COLO829 (cell line): Measurements from ENCODE around the gene TP73.
A peak's percentile ranks its signal among the peaks of the same experiment; 100 is the strongest.

ENCODE experiments used
- DNase-seq: peaks from one replicate; pipeline ENCODE4 v3.0.0; 2012; ENCODE audit warnings: low spot score

Gene TP73

GRCh38 chr1:3768811-3769390, 116.6 kb downstream of the TP73 start:
- no peak for DNase-seq

GRCh38 chr1:3770047-3770765, 117.9 kb downstream of the TP73 start:
- no peak for DNase-seq

DNA sequence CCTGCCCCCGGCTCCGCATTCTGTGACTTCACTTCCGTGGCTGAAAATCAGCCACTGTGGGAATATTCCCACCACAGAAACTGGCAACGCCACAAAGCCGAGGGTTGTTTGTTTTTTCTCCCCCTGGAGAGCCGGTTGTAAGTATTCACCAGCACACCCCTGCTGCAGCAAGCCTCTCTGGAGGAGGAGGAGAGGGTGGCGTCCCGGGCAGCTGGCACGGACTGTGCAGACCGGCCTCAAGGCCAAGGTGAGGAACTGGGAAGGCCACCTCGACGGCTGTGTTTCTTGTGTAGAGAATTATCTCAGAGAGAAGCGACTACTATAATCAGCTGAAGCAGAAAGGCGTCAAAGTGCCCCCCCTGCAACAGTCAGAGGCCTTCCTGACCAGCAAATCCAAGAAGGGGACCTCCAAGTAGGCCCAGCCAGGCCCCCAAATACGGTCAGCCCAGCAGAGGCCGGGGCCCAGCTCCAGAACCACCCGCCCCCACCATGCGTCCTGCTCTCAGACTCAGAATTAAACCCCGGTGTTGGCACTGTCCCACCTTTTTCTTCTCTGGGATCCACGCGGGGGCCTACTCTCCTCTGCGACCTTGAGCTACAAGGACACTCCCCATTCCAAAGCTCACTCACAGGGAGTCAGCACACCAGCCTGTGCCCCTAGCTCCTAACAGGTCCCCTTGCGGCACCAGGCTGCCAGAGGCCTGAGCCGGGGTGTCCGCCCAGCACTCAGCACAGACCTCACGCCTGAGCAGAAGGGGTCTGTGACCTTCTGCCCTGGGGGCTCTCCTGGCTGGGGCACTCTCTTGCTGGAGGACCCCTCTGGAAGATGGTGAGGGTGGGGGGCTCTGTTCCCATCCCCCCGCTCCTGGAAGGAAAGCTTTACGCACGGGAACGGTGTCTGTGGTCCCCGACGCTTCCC, 119.1 kb downstream of the TP73 start:
- no peak for DNase-seq

DNA sequence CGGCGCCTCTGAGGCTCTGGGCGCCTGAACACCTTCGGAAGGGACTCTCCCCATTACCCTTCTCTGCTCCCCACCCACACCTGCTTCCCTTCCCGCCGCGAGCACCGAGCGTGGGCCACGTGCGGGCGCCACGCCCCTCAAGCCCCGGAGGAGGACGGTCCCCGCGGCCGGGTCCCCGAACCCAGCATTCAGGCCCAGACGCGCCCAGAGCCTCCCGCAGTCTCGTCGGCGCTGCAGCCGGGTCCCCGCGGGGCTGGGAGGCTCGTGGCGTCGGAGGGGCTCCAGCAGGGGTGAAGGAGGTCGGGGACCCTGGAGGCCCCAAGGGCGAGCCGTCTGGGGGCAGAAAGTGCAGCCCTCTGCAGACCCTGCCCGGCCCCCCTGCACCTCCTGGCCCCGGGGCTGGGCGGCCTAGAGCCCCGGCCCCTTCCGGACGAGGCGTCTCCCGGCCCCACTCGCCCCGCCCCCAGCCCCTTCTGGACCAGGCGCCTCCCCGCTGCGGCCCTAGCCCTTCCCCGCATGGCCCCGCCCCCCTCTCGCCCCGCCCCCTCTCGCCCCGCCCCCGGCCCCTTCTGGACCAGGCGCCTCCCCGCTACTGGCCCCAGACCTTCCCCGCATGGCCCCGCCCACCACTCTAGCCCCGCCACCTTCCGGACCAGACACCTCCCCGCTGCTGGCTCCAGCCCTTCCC, 119.9 kb downstream of the TP73 start:
- DNase-seq: peak; percentile 97

GRCh38 chr1:3772715-3773571, 120.6 kb downstream of the TP73 start, which contains the start of gene SMIM1:
TSS of gene SMIM1 (plus strand) at chr1:3772749. CDS start at chr1:3775374, 2,625 bp downstream.
- no peak for DNase-seq

DNA sequence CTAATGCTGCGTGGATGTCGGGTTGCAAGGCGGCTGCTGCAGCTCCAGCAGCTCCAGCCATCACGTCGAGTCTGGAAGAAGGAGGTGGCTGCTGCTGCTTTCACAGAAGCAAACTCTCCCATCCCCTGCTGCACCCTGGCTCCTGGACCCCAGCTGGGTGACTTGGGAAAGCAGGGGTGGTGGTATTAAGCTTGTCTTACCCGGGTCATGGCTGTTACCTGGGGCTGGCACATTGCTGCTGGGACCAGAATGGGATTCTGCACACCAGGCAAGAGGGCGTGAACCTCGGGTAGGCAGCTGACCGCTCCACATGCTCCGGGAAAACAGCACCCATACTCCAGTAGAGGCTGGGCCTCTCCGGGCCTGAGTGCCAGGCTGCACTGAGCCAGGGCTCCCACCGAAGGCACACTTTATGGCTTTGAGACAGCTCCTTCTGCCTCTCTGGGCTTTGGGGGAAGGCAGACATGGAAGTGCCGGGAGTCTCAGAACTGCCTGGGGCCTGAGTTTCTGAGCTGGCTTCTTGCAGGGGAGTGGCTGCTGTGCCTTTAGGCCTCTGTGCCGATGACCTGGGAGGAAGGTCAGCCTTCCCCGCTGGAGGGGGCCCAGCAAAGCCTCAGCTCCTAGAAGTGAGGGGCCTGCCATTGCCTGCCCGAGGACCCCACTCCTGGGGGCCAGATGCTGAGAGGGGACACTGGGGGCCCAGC, 121.4 kb downstream of the TP73 start:
- DNase-seq: no peak

GRCh38 chr1:3774276-3774945, 122.1 kb downstream of the TP73 start:
- no peak for DNase-seq

- DNase-seq: no peak
Observed at GRCh38 chr1:3774946-3775489, 122.7 kb downstream of the TP73 start.

DNA sequence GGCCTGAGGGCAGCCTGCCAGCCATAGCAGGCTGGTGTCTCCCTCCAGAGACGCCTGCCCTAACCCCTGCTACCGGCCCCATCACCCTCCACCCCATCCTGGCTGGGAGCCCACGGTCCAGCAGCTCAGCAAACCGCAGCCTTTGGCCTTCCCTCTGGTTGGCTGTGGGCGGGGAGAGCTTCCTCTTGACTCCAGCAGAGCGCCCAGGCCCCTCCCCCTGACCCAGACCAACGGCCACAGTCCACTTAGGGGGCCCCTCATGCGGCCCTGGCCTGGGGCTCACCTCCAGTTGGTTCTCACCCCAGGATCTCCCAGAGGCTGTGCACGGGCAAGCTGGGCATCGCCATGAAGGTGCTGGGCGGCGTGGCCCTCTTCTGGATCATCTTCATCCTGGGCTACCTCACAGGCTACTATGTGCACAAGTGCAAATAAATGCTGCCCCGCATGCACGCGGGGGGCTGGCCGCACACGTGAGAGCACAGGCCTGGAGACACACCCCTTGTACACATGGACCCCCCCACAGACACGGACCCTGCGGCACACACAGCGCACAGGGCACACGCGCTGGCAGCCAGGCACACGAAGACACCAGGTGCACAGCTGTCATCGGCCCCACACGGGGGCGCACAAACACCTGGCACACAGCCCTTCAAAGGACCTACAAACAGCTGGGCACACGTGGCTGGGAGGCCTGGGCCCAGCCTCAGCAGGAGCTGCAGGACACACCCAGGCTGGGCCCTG, 123.3 kb downstream of the TP73 start:
- no peak for DNase-seq

- DNase-seq: no peak
Observed at GRCh38 chr1:3776231-3776961, 124.1 kb downstream of the TP73 start.

DNA sequence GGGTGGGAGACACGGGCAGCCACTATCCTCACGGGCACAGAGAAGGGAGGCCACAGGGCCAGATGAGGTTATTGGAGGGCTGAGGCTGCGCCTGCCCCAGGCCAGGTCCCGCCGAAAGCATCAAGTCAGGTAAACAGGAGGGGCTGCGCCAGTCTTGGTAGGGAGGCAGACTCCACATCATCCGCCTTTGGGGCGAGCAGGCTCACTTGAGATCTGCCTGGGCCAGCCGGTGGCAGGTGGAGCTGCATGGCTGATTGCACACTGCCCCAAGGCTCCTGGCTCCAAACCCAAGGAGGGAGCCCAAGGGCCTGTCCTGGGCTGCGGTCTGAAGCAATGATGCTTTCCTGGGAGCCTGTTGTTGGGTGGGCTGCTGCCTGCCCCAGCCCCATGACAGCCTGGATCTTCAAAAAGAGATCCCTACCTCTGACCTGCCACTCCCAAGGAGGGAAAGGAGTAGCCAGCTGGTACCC, 124.8 kb downstream of the TP73 start:
- no peak for DNase-seq

- DNase-seq: no peak
Observed at GRCh38 chr1:3777647-3778589, 125.6 kb downstream of the TP73 start.

GRCh38 chr1:3778590-3779264, 126.4 kb downstream of the TP73 start:
- no peak for DNase-seq

GRCh38 chr1:3779265-3779911, 127.1 kb downstream of the TP73 start:
- no peak for DNase-seq

- DNase-seq: no peak
Observed at GRCh38 chr1:3779912-3780416, 127.6 kb downstream of the TP73 start.

- no peak for DNase-seq
Observed at GRCh38 chr1:3780901-3781300, 128.6 kb downstream of the TP73 start.
